BLaER1 (cell line): Measurements from ENCODE around the gene KLF13.

Experiments
- H3K27ac ChIP-seq: shearing (Covaris generic); formaldehyde crosslinking; 2 replicates; pipeline ENCODE4 v1.8.1; 2022
- H3K27me3 ChIP-seq: shearing (Covaris generic); formaldehyde crosslinking; 2 replicates; pipeline ENCODE4 v1.8.1; 2022
- H3K36me3 ChIP-seq: shearing (Covaris generic); formaldehyde crosslinking; 2 replicates; pipeline ENCODE4 v1.8.1; 2022
- H3K4me1 ChIP-seq: shearing (Covaris generic); formaldehyde crosslinking; 2 replicates; pipeline ENCODE4 v1.8.1; 2022
- H3K4me2 ChIP-seq: shearing (Covaris generic); formaldehyde crosslinking; 2 replicates; pipeline ENCODE4 v1.8.1; 2022
- H3K4me3 ChIP-seq: shearing (Covaris generic); formaldehyde crosslinking; 2 replicates; pipeline ENCODE4 v1.8.1; 2022
- H3K9ac ChIP-seq: shearing (Covaris generic); formaldehyde crosslinking; 2 replicates; pipeline ENCODE4 v1.8.1; 2022
- H3K9me3 ChIP-seq: shearing (Covaris generic); formaldehyde crosslinking; 2 replicates; pipeline ENCODE4 v1.8.1; 2022
- H4K20me1 ChIP-seq: shearing (Covaris generic); formaldehyde crosslinking; 2 replicates; pipeline ENCODE4 v1.8.1; 2022
- Cebpa-rat ChIP-seq: shearing (Covaris generic); IDR thresholded peaks from 2 replicates; pipeline ENCODE4 v1.8.1; 2022

KLF13 gene

DNA sequence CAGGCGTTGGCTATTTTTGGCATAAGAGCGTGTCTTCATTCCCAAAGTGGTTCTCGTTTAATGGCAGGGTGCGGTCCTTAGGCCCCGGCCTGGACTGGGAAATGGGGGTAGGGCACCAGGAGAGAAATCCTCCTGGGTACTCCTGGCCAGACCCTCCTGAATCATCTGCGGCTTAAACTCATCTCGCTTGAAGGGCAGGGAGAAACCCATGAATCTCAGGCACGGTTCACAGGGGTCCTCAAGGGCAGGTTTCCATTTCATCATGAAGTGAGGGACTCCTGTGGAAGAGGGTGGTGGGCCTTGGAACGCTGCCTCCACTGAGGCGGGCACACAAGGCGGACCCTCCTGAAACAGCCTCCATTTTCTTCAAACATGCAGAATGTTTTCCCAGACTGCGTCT lies 48.4 kb downstream of the KLF13 start:
- Histone ChIP-seq H3K9ac (no peak overlapping the region), H3K4me3 (no peak overlapping the region), H3K9me3 (no peaks in the 10 kb centered on the region), H3K4me2 (peak overlapping the region; percentile 59), H3K4me1 (peaks cover 75% of the 10 kb centered on the region), H3K27me3 (no peaks in the 10 kb centered on the region), H4K20me1 (peaks cover 95% of the 10 kb centered on the region), H3K27ac (no peak overlapping the region), H3K36me3 (peaks cover 84% of the 10 kb centered on the region)
- no peak for TF ChIP-seq Cebpa-rat

GRCh38 chr15:31375772-31376171 lies 49.1 kb downstream of the KLF13 start:
- TF ChIP-seq Cebpa-rat = no peak
- H3K4me1 ChIP-seq = peaks cover 67% of the 10 kb centered on the region
- H3K9me3 ChIP-seq = no peaks in the 10 kb centered on the region
- no peak overlapping the region for H3K9ac ChIP-seq
- peaks cover 87% of the 10 kb centered on the region for H4K20me1 ChIP-seq
- H3K27me3 ChIP-seq = no peaks in the 10 kb centered on the region
- peak overlapping the region; percentile 59 for H3K4me2 ChIP-seq
- peaks cover 92% of the 10 kb centered on the region for H3K36me3 ChIP-seq
- H3K4me3 ChIP-seq = no peak overlapping the region
- 0 out of 2 replicates have a peak overlapping the region, but pooled peaks have one; percentile 3 for H3K27ac ChIP-seq

DNA sequence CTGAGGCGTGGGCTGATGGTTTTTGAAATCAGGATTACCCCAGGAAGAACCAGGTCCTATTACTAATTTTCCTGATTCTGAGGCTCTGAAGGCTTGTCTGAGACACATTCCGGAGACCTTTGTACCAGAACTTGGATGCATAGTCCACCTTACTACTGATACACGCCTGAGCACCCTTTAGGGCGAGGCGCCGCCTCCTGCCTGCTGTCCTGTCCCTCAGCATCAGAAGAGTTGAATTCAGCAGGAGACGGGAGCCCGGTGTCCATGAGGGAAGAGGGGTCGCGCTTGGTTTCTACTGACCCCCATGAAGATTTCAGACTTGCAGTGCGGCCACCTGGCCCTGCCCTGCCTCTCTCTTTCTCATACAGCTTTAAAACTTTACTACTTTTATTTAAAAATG lies 49.9 kb downstream of the KLF13 start:
- H3K4me1 ChIP-seq = peaks cover 59% of the 10 kb centered on the region
- H3K4me2 ChIP-seq = peak overlapping the region; percentile 59; the same call in 1 of the 2 replicates
- no peak overlapping the region for H3K27ac ChIP-seq
- peaks cover 95% of the 10 kb centered on the region for H3K36me3 ChIP-seq
- H3K4me3 ChIP-seq = no peak overlapping the region
- H3K9ac ChIP-seq = no peak overlapping the region
- H4K20me1 ChIP-seq = peaks cover 80% of the 10 kb centered on the region
- no peaks in the 10 kb centered on the region for H3K27me3 ChIP-seq
- H3K9me3 ChIP-seq = no peaks in the 10 kb centered on the region
- TF ChIP-seq Cebpa-rat = no peak

GRCh38 chr15:31377030-31377429 lies 50.4 kb downstream of the KLF13 start:
- no peaks in the 10 kb centered on the region for H3K27me3 ChIP-seq
- TF ChIP-seq Cebpa-rat = no peak
- H3K4me2 ChIP-seq = no peak overlapping the region
- H3K4me1 ChIP-seq = peaks cover 55% of the 10 kb centered on the region
- no peak overlapping the region for H3K27ac ChIP-seq
- H3K36me3 ChIP-seq = peaks cover 96% of the 10 kb centered on the region
- H3K4me3 ChIP-seq = no peak overlapping the region
- H4K20me1 ChIP-seq = peaks cover 74% of the 10 kb centered on the region
- no peak overlapping the region for H3K9ac ChIP-seq
- no peaks in the 10 kb centered on the region for H3K9me3 ChIP-seq

DNA sequence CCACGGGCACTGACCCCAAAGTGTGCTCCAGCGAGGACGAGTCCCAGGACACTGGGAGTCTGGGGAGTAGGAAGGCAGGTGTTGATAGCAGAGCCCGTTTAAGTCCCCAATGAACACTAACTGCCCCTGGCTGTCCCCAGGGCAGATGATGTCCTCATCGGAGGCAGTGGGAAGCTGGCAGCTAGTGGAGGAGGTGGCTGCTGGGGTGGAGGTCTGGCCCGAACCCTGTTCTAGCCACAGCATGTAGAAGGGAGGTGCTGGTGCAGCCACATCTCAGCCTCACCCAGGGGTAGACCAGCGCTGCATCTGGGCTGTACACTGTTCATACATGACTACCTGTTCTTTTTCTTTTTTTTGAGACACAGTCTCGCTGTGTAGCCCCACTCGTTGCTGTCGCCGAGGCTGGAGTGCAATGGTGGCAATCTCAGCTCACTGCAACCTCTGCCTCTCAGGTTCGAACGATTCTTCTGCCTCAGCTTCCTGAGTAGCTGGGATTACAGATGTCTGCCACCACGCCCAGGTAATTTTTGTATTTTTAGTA lies 51.8 kb downstream of the KLF13 start:
- no peak for TF ChIP-seq Cebpa-rat
- Histone ChIP-seq H4K20me1 (peaks cover 60% of the 10 kb centered on the region), H3K36me3 (peaks cover 82% of the 10 kb centered on the region), H3K9ac (no peak overlapping the region), H3K27me3 (no peaks in the 10 kb centered on the region), H3K4me3 (no peak overlapping the region), H3K4me2 (peak overlapping the region; percentile 24), H3K9me3 (no peaks in the 10 kb centered on the region), H3K27ac (peak overlapping the region; percentile 46; the same call in 1 of the 2 replicates), H3K4me1 (peaks cover 43% of the 10 kb centered on the region)

- peak overlapping the region; percentile 35; the same call in 1 of the 2 replicates for H3K27ac ChIP-seq
- peaks cover 42% of the 10 kb centered on the region for H3K4me1 ChIP-seq
- no peaks in the 10 kb centered on the region for H3K27me3 ChIP-seq
- H3K4me2 ChIP-seq = no peak overlapping the region
- H3K4me3 ChIP-seq = no peak overlapping the region
- no peak for TF ChIP-seq Cebpa-rat
- no peaks in the 10 kb centered on the region for H3K9me3 ChIP-seq
- no peak overlapping the region for H3K9ac ChIP-seq
- H4K20me1 ChIP-seq = peaks cover 54% of the 10 kb centered on the region
- peaks cover 77% of the 10 kb centered on the region for H3K36me3 ChIP-seq
These were observed 52.4 kb downstream of the KLF13 start for GRCh38 chr15:31379042-31379441.

GRCh38 chr15:31379577-31379976 lies 52.9 kb downstream of the KLF13 start:
- H3K9ac ChIP-seq = no peak overlapping the region
- H3K4me1 ChIP-seq = peaks cover 37% of the 10 kb centered on the region
- H3K4me2 ChIP-seq = no peak overlapping the region
- no peaks in the 10 kb centered on the region for H3K9me3 ChIP-seq
- peaks cover 49% of the 10 kb centered on the region for H4K20me1 ChIP-seq
- TF ChIP-seq Cebpa-rat = no peak
- H3K27ac ChIP-seq = no peak overlapping the region
- no peaks in the 10 kb centered on the region for H3K27me3 ChIP-seq
- H3K4me3 ChIP-seq = no peak overlapping the region
- H3K36me3 ChIP-seq = peaks cover 71% of the 10 kb centered on the region

GRCh38 chr15:31381801-31382712 lies 55.4 kb downstream of the KLF13 start:
- Histone ChIP-seq H4K20me1 (peaks cover 26% of the 10 kb centered on the region), H3K36me3 (peaks cover 50% of the 10 kb centered on the region), H3K4me1 (peaks cover 16% of the 10 kb centered on the region), H3K9me3 (peaks cover 11% of the 10 kb centered on the region; the same call in 1 of the 2 replicates), H3K27me3 (no peaks in the 10 kb centered on the region), H3K4me3 (no peak overlapping the region), H3K27ac (no peak overlapping the region), H3K4me2 (no peak overlapping the region), H3K9ac (no peak overlapping the region)
- TF ChIP-seq Cebpa-rat = no peak

- Histone ChIP-seq H3K9me3 (peaks cover 11% of the 10 kb centered on the region; the same call in 1 of the 2 replicates), H4K20me1 (peaks cover 20% of the 10 kb centered on the region), H3K4me3 (no peak overlapping the region), H3K36me3 (peaks cover 44% of the 10 kb centered on the region), H3K27me3 (no peaks in the 10 kb centered on the region), H3K9ac (no peak overlapping the region), H3K27ac (no peak overlapping the region), H3K4me2 (no peak overlapping the region), H3K4me1 (peaks cover 22% of the 10 kb centered on the region)
- TF ChIP-seq Cebpa-rat = no peak
These were observed 56.0 kb downstream of the KLF13 start for GRCh38 chr15:31382713-31383045.

DNA sequence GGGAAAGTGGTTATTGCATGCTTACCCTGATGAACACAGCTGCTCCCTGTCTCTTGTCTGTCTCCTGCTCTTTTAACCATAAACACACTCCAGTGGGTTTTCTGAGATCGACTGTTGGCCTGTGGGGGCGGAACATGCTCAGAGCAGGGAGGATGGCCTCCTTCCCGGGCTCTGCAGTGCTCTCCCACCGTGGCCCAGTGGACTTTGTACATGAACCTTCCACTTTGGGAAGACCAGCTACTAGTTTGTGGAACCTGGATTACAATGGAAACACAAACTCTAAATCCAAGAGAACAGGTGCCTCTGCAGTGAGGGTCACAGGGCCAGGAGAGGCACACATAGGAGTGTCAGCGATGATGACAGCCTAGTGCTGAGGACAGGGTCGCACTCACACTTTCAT lies 56.5 kb downstream of the KLF13 start:
- Histone ChIP-seq H3K4me3 (no peak overlapping the region), H4K20me1 (peaks cover 15% of the 10 kb centered on the region), H3K4me1 (peaks cover 22% of the 10 kb centered on the region), H3K9ac (no peak overlapping the region), H3K36me3 (peaks cover 39% of the 10 kb centered on the region), H3K4me2 (no peak overlapping the region), H3K27ac (no peak overlapping the region), H3K27me3 (no peaks in the 10 kb centered on the region), H3K9me3 (peaks cover 11% of the 10 kb centered on the region; the same call in 1 of the 2 replicates)
- no peak for TF ChIP-seq Cebpa-rat
